H1 (cell line): ENCODE measurements around the gene PRDM2. TPM values are rescaled to one million over a fixed set of nuclear protein-coding genes. Genes with fewer than 3 reads are reported as not detected.

Experiments
- CBX8 ChIP-seq: fragments of 300-800, 300-1000 bp; sonication (generic); IDR thresholded peaks from 2 replicates; pipeline ENCODE4 v1.7.1; 2016; ENCODE audit warnings: low read depth, low read length, borderline replicate concordance
- CTBP2 ChIP-seq: IDR thresholded peaks from 2 replicates; pipeline ENCODE4 v1.7.0; 2011; ENCODE audit warnings: borderline replicate concordance, mild to moderate bottlenecking, moderate library complexity, mixed read lengths, low read length; ENCODE audit not compliant: insufficient read depth, insufficient read length
- EZH2 ChIP-seq: fragments of 200-600 bp; sonication (generic); IDR thresholded peaks from 2 replicates; pipeline ENCODE4 v1.7.1; 2012; ENCODE audit warnings: low read depth, mild to moderate bottlenecking, moderate library complexity, low read length, inconsistent platforms; ENCODE audit not compliant: severe bottlenecking
- RAD21 ChIP-seq, 2 experiments: IDR thresholded peaks in 1 of 2; conservative IDR thresholded peaks in 1 of 2; 2 replicates each; pipeline ENCODE4 v1.6.1; 2011; ENCODE audit warnings: low read depth in 2 of 2, low read length in 2 of 2, improper control_type of control experiment in 1 of 2, inconsistent platforms in 1 of 2, mild to moderate bottlenecking in 1 of 2, moderate library complexity in 1 of 2
- polyA plus RNA-seq, 7 experiments: library from polyadenylated mRNA; depleted of rRNA in 3 of 7; stranded (reverse) in 5 of 7; unstranded in 2 of 7; fragments of >200 nt in 5 of 7; fragments of 200-250 nt in 2 of 7; gene quantifications; 1 replicate in 5 of 7; 2 replicates in 1 of 7; 4 replicates in 1 of 7; pipeline versions ENCODE4 v1.2.1 to v1.2.3, GENCODE V29; 2011 to 2013; ENCODE audit warnings: missing spikeins in 2 of 7, mixed read lengths in 2 of 7
- total RNA-seq: library from RNA; stranded (reverse); fragmentation: NEBNext Ultra II Directional; extraction: Animal tissue kit (Norgen Biotek cat#: 25700); gene quantifications from 2 replicates; pipeline ENCODE4 v1.2.1, GENCODE V29; 2021

PRDM2 gene
- total and polyA plus RNA-seq, 2 of the 8 experiments (the other 6 are each of a cell fraction or from before 2014, with no cell fraction given): 5.8 to 21.2 TPM

DNA sequence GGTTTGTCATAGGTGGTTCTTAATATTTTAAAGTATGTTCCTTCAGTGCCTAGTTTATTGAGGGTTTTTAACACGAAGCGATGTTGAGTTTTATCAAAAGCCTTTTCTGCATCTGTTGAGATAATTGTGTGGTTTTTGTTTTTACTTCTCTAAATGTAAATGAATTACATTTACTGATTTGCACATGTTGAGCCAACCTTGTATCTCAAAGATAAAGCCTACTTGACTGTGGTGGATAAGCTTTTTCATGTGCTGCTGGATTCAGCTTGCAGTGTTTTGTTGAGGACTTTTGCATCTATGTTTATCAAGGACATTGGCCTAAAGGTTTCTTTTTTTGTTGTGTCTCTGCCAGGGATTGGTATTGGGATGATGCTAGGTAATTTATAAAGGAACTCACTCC, 142.5 kb downstream of the PRDM2 start (continued):
- TF ChIP-seq RAD21 (IDR thresholded peaks at IDR 0.05 in 1 of 2, conservative IDR thresholded peaks at IDR 0.05 in 1 of 2; ENCODE audit: low read depth in 2 of 2, low read length in 2 of 2) (no peak), CTBP2 (no peak), EZH2 (no peak), CBX8 (no peak)
